DOHH2 (cell line): ENCODE results near the gene ZNRF2.

Source experiments
- CTCF ChIP-seq: fragments of 200-600 bp; sonication (generic); IDR thresholded peaks from one replicate; pipeline ENCODE4 v1.5.1; 2014; ENCODE audit warnings: antibody characterized with exemption, mild to moderate bottlenecking, low read depth, low read length; ENCODE audit not compliant: poor library complexity, severe bottlenecking
- EZH2phosphoT487 ChIP-seq: fragments of 200-600 bp; sonication (generic); IDR thresholded peaks from 2 replicates; pipeline ENCODE4 v1.6.1; 2017; ENCODE audit warnings: borderline replicate concordance, mild to moderate bottlenecking, antibody characterized with exemption, low read length, moderate library complexity, mixed read lengths

GRCh38 chr7:30406664-30407425 lies 122.4 kb downstream of the ZNRF2 start:
- TF ChIP-seq CTCF (no peak), EZH2phosphoT487 (no peak)
